ENCODE measurements around the gene CFDP1.

The CFDP1 gene

GRCh38 chr16:75351183-75351582 is 82.1 kb downstream of the CFDP1 start:
- DNase-seq (ENCODE audit: low read depth) = no peak
- no peak for TF ChIP-seq CTCF (IDR thresholded peaks at IDR 0.05; ENCODE audit: insufficient read depth, low read depth, low read length, missing control alignments)
- H3K4me3 ChIP-seq (ENCODE audit: low read depth, low read length) = no peak overlapping the region

GRCh38 chr16:75345711-75346110 is 87.6 kb downstream of the CFDP1 start:
- no peak overlapping the region for H3K4me3 ChIP-seq (ENCODE audit: low read depth, low read length)
- no peak for TF ChIP-seq CTCF (IDR thresholded peaks at IDR 0.05; ENCODE audit: insufficient read depth, low read depth, low read length, missing control alignments)
- no peak for DNase-seq (ENCODE audit: low read depth)

- TF ChIP-seq CTCF (IDR thresholded peaks at IDR 0.05; ENCODE audit: insufficient read depth, low read depth, low read length, missing control alignments) = no peak
- H3K4me3 ChIP-seq (ENCODE audit: low read depth, low read length) = no peak overlapping the region
- no peak for DNase-seq (ENCODE audit: low read depth)
These were observed 89.4 kb downstream of the CFDP1 start for GRCh38 chr16:75343941-75344340.

- no peak for TF ChIP-seq CTCF (IDR thresholded peaks at IDR 0.05; ENCODE audit: insufficient read depth, low read depth, low read length, missing control alignments)
- no peak overlapping the region for H3K4me3 ChIP-seq (ENCODE audit: low read depth, low read length)
- DNase-seq (ENCODE audit: low read depth) = no peak
These were observed 90.0 kb downstream of the CFDP1 start for GRCh38 chr16:75343286-75343685.

- H3K4me3 ChIP-seq (ENCODE audit: low read depth, low read length) = no peak overlapping the region
- TF ChIP-seq CTCF (IDR thresholded peaks at IDR 0.05; ENCODE audit: insufficient read depth, low read depth, low read length, missing control alignments) = no peak
- DNase-seq (ENCODE audit: low read depth) = no peak
These were observed 90.9 kb downstream of the CFDP1 start for GRCh38 chr16:75342308-75342811.

- TF ChIP-seq CTCF (IDR thresholded peaks at IDR 0.05; ENCODE audit: insufficient read depth, low read depth, low read length, missing control alignments) = no peak
- no peak overlapping the region for H3K4me3 ChIP-seq (ENCODE audit: low read depth, low read length)
- DNase-seq (ENCODE audit: low read depth) = no peak
These were observed 91.6 kb downstream of the CFDP1 start for GRCh38 chr16:75341564-75342307.
